ENCODE data around the gene TRPM3.

DNA sequence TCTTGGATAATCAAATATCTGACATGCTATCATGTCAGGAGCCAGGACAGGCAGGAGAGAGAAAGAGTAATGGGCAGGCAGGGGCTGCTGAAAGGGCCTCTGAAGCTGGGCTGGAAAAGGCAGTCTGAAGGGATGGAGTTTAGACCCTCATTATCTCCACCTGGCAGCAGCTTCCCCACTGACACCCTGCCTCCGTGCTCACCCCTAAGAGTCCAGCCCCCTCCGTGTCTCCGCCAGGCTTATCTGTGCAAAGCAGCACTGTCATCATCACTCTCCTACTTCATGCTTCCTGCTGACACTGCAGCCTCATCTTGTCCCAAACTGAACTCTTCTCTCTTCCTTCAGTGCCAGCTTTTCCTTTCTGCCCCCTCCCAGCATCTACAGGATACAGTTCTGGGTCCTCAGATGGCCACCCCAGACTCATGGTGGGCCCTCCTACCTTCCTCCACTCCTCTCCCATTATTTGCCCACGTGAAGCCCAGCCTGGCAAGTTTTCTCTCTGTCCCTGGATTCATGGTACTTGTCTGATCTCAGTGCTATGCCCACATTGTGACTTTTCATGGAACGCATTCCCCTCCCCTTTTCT is 636.1 kb downstream of the TRPM3 start:
- no peak for TF ChIP-seq SP4 (IDR thresholded peaks at IDR 0.05; ENCODE audit: low read length)
- TF ChIP-seq, protein P1, sequence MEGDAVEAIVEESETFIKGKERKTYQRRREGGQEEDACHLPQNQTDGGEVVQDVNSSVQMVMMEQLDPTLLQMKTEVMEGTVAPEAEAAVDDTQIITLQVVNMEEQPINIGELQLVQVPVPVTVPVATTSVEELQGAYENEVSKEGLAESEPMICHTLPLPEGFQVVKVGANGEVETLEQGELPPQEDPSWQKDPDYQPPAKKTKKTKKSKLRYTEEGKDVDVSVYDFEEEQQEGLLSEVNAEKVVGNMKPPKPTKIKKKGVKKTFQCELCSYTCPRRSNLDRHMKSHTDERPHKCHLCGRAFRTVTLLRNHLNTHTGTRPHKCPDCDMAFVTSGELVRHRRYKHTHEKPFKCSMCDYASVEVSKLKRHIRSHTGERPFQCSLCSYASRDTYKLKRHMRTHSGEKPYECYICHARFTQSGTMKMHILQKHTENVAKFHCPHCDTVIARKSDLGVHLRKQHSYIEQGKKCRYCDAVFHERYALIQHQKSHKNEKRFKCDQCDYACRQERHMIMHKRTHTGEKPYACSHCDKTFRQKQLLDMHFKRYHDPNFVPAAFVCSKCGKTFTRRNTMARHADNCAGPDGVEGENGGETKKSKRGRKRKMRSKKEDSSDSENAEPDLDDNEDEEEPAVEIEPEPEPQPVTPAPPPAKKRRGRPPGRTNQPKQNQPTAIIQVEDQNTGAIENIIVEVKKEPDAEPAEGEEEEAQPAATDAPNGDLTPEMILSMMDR (IDR thresholded peaks at IDR 0.05; ENCODE audit: control extremely low read depth in 1 of 3, insufficient read depth in 1 of 3, low read depth in 1 of 3, low read length in 3 of 3), result no peak
- TF ChIP-seq, protein P2, sequence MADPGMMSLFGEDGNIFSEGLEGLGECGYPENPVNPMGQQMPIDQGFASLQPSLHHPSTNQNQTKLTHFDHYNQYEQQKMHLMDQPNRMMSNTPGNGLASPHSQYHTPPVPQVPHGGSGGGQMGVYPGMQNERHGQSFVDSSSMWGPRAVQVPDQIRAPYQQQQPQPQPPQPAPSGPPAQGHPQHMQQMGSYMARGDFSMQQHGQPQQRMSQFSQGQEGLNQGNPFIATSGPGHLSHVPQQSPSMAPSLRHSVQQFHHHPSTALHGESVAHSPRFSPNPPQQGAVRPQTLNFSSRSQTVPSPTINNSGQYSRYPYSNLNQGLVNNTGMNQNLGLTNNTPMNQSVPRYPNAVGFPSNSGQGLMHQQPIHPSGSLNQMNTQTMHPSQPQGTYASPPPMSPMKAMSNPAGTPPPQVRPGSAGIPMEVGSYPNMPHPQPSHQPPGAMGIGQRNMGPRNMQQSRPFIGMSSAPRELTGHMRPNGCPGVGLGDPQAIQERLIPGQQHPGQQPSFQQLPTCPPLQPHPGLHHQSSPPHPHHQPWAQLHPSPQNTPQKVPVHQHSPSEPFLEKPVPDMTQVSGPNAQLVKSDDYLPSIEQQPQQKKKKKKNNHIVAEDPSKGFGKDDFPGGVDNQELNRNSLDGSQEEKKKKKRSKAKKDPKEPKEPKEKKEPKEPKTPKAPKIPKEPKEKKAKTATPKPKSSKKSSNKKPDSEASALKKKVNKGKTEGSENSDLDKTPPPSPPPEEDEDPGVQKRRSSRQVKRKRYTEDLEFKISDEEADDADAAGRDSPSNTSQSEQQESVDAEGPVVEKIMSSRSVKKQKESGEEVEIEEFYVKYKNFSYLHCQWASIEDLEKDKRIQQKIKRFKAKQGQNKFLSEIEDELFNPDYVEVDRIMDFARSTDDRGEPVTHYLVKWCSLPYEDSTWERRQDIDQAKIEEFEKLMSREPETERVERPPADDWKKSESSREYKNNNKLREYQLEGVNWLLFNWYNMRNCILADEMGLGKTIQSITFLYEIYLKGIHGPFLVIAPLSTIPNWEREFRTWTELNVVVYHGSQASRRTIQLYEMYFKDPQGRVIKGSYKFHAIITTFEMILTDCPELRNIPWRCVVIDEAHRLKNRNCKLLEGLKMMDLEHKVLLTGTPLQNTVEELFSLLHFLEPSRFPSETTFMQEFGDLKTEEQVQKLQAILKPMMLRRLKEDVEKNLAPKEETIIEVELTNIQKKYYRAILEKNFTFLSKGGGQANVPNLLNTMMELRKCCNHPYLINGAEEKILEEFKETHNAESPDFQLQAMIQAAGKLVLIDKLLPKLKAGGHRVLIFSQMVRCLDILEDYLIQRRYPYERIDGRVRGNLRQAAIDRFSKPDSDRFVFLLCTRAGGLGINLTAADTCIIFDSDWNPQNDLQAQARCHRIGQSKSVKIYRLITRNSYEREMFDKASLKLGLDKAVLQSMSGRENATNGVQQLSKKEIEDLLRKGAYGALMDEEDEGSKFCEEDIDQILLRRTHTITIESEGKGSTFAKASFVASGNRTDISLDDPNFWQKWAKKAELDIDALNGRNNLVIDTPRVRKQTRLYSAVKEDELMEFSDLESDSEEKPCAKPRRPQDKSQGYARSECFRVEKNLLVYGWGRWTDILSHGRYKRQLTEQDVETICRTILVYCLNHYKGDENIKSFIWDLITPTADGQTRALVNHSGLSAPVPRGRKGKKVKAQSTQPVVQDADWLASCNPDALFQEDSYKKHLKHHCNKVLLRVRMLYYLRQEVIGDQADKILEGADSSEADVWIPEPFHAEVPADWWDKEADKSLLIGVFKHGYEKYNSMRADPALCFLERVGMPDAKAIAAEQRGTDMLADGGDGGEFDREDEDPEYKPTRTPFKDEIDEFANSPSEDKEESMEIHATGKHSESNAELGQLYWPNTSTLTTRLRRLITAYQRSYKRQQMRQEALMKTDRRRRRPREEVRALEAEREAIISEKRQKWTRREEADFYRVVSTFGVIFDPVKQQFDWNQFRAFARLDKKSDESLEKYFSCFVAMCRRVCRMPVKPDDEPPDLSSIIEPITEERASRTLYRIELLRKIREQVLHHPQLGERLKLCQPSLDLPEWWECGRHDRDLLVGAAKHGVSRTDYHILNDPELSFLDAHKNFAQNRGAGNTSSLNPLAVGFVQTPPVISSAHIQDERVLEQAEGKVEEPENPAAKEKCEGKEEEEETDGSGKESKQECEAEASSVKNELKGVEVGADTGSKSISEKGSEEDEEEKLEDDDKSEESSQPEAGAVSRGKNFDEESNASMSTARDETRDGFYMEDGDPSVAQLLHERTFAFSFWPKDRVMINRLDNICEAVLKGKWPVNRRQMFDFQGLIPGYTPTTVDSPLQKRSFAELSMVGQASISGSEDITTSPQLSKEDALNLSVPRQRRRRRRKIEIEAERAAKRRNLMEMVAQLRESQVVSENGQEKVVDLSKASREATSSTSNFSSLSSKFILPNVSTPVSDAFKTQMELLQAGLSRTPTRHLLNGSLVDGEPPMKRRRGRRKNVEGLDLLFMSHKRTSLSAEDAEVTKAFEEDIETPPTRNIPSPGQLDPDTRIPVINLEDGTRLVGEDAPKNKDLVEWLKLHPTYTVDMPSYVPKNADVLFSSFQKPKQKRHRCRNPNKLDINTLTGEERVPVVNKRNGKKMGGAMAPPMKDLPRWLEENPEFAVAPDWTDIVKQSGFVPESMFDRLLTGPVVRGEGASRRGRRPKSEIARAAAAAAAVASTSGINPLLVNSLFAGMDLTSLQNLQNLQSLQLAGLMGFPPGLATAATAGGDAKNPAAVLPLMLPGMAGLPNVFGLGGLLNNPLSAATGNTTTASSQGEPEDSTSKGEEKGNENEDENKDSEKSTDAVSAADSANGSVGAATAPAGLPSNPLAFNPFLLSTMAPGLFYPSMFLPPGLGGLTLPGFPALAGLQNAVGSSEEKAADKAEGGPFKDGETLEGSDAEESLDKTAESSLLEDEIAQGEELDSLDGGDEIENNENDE (IDR thresholded peaks at IDR 0.05; ENCODE audit: insufficient replicate concordance, low read length), result no peak
- no peak for TF ChIP-seq POLR2A (IDR thresholded peaks at IDR 0.05; ENCODE audit: control extremely low read depth in 1 of 2, low read depth in 2 of 2, low read length in 2 of 2)

All from H1 (cell line).